Keratinocyte (primary cell): ENCODE data around the gene CHST13.

Experiments
- EZH2 ChIP-seq: IDR thresholded peaks from one replicate; pipeline ENCODE4 v1.6.1; 2012; ENCODE audit warnings: inconsistent platforms, mild to moderate bottlenecking, low read length, moderate library complexity
- TF ChIP-seq, protein P1 (sequence below), 3 experiments: IDR thresholded peaks in 1 of 3; conservative IDR thresholded peaks in 1 of 3; optimal IDR thresholded peaks in 1 of 3; 2 replicates in 2 of 3; 3 replicates in 1 of 3; pipeline versions ENCODE3 to v1.5.1; 2011; ENCODE audit warnings: low read length in 3 of 3, mild to moderate bottlenecking in 3 of 3, moderate library complexity in 2 of 3, control low read depth in 1 of 3, inconsistent platforms in 1 of 3; ENCODE audit not compliant: insufficient read depth in 2 of 3; ENCODE audit errors: extremely low read depth in 1 of 3

DNA sequence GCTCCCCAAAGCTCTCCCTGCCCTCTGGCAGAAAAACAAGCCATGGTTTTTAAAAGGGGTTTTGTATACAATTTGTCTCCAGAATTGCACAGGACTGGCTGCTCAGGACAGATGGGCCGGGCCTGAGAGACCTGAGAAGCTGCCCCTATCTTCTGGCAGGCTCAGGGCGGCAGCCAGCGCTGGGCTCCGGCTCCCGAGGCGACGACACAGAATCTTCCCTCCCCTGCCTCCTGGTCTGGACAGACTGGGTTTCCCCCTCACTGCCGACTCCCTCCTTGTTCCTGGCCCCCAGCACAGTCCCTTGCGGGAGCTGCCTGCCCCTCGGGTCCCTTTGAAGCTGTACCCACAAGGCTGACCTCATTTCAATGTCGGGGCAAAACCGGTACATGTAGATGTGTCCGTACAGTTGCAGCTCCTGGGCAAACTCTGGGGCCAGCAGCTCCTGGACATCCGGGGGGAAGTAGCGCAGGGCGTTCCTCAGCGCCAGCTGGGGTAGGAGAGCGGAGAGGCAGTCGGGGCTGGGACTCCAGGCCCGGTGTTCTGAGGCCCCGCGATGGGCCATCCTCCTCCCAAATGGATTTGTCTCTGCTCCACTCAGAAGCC, 13.5 kb upstream of the CHST13 start:
- TF ChIP-seq, protein P1, sequence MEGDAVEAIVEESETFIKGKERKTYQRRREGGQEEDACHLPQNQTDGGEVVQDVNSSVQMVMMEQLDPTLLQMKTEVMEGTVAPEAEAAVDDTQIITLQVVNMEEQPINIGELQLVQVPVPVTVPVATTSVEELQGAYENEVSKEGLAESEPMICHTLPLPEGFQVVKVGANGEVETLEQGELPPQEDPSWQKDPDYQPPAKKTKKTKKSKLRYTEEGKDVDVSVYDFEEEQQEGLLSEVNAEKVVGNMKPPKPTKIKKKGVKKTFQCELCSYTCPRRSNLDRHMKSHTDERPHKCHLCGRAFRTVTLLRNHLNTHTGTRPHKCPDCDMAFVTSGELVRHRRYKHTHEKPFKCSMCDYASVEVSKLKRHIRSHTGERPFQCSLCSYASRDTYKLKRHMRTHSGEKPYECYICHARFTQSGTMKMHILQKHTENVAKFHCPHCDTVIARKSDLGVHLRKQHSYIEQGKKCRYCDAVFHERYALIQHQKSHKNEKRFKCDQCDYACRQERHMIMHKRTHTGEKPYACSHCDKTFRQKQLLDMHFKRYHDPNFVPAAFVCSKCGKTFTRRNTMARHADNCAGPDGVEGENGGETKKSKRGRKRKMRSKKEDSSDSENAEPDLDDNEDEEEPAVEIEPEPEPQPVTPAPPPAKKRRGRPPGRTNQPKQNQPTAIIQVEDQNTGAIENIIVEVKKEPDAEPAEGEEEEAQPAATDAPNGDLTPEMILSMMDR (optimal IDR thresholded peaks at IDR 0.05 in 1 of 3, IDR thresholded peaks at IDR 0.05 in 1 of 3, conservative IDR thresholded peaks at IDR 0.05 in 1 of 3; ENCODE audit: extremely low read depth in 1 of 3, insufficient read depth in 2 of 3, low read length in 3 of 3): no peak
- no peak for TF ChIP-seq EZH2
